MM.1S (cell line): Measurements from ENCODE around the gene ZNF282.

Experiments used
- DNase-seq: peaks from one replicate; pipeline ENCODE4 v3.0.0-alpha.2; 2015
- H2AFZ ChIP-seq: fragments of 300-600 bp; sonication (generic); 2 replicates; pipeline ENCODE4 v1.6.0; 2016; ENCODE audit warnings: antibody characterized with exemption, low read length
- H3F3A ChIP-seq: fragments of 300-600 bp; sonication (generic); 2 replicates; pipeline ENCODE4 v1.6.1; 2016; ENCODE audit warnings: mild to moderate bottlenecking, antibody characterized with exemption, low read length, moderate library complexity, mixed read lengths; ENCODE audit not compliant: insufficient read depth
- H3K27ac ChIP-seq: fragments of 300-600 bp; sonication (generic); 2 replicates; pipeline ENCODE4 v1.5.1; 2016; ENCODE audit warnings: mild to moderate bottlenecking, low read length
- H3K27me3 ChIP-seq: fragments of 300-600 bp; sonication (generic); replicated peaks from 2 replicates; pipeline ENCODE4 v1.6.0; 2016; ENCODE audit warnings: low read length; ENCODE audit not compliant: insufficient read depth
- H3K36me3 ChIP-seq: fragments of 300-600 bp; sonication (generic); replicated peaks from 2 replicates; pipeline ENCODE4 v1.6.1; 2016; ENCODE audit warnings: mild to moderate bottlenecking, low read length, mixed read lengths; ENCODE audit not compliant: insufficient read depth
- H3K4me1 ChIP-seq: fragments of 300-600 bp; sonication (generic); 2 replicates; pipeline ENCODE4 v1.6.1; 2016; ENCODE audit warnings: low read length, mixed read lengths
- H3K4me2 ChIP-seq: fragments of 300-600 bp; sonication (generic); 2 replicates; pipeline ENCODE4 v1.6.0; 2016; ENCODE audit warnings: low read depth, low read length
- H3K4me3 ChIP-seq: fragments of 300-600 bp; sonication (generic); 2 replicates; pipeline ENCODE4 v1.5.1; 2016; ENCODE audit warnings: low read length, mixed read lengths
- H3K79me2 ChIP-seq: fragments of 300-600 bp; sonication (generic); 2 replicates; pipeline ENCODE4 v1.6.1; 2016; ENCODE audit warnings: mixed run types, low read length, mixed read lengths
- H3K9ac ChIP-seq: fragments of 300-600 bp; sonication (generic); 2 replicates; pipeline ENCODE4 v1.6.1; 2016; ENCODE audit warnings: low read length, mixed read lengths
- H3K9me2 ChIP-seq: fragments of 300-600 bp; sonication (generic); replicated peaks from 2 replicates; pipeline ENCODE4 v1.6.1; 2016; ENCODE audit warnings: mild to moderate bottlenecking, low read length, mixed read lengths; ENCODE audit not compliant: insufficient read depth
- H3K9me3 ChIP-seq: fragments of 300-600 bp; sonication (generic); replicated peaks from 2 replicates; pipeline ENCODE4 v1.6.1; 2016; ENCODE audit warnings: mild to moderate bottlenecking, low read length, mixed read lengths; ENCODE audit not compliant: insufficient read depth
- H4K20me1 ChIP-seq: fragments of 300-600 bp; sonication (generic); 2 replicates; pipeline ENCODE4 v1.6.1; 2016; ENCODE audit warnings: mild to moderate bottlenecking, low read length, moderate library complexity, mixed read lengths; ENCODE audit not compliant: insufficient read depth
- CTCF ChIP-seq: fragments of 300-600 bp; sonication (generic); IDR thresholded peaks from 2 replicates; pipeline ENCODE4 v1.5.1; 2016; ENCODE audit warnings: antibody characterized with exemption, low read length, mixed read lengths
- EZH2 ChIP-seq: fragments of 300-600 bp; sonication (generic); optimal IDR thresholded peaks from 2 replicates; pipeline ENCODE3; 2017; ENCODE audit warnings: low read depth, mild to moderate bottlenecking, antibody characterized with exemption, low read length, mixed read lengths
- EZH2phosphoT487 ChIP-seq: fragments of 300-600 bp; sonication (generic); IDR thresholded peaks from 2 replicates; pipeline ENCODE4 v1.6.1; 2018; ENCODE audit warnings: antibody characterized with exemption, low read length

The ZNF282 gene

GRCh38 chr7:149216402-149216801, 21.1 kb downstream of the ZNF282 start:
- no peaks in the 10 kb centered on the region for H3K9me2 ChIP-seq
- TF ChIP-seq CTCF (no peak), EZH2 (no peak), EZH2phosphoT487 (no peak)
- H3K9ac ChIP-seq: no peak overlapping the region
- no peak overlapping the region for H3K4me2 ChIP-seq
- no peak for DNase-seq
- H3K9me3 ChIP-seq: no peaks in the 10 kb centered on the region
- no peak overlapping the region for H3K27ac ChIP-seq
- no peaks in the 10 kb centered on the region for H3F3A ChIP-seq
- no peak overlapping the region for H3K4me3 ChIP-seq
- H3K27me3 ChIP-seq: no peaks in the 10 kb centered on the region
- 0 out of 2 replicates have a peak, but pooled peaks cover 8% of the 10 kb centered on the region for H3K79me2 ChIP-seq
- H4K20me1 ChIP-seq: no peaks in the 10 kb centered on the region
- peaks cover 8% of the 10 kb centered on the region; the same call in 1 of the 2 replicates for H3K36me3 ChIP-seq
- H2AFZ ChIP-seq: no peak overlapping the region
- no peaks in the 10 kb centered on the region for H3K4me1 ChIP-seq

- Histone ChIP-seq H3K36me3 (peaks cover 8% of the 10 kb centered on the region; the same call in 1 of the 2 replicates), H3K9ac (no peak overlapping the region), H3K79me2 (0 out of 2 replicates have a peak, but pooled peaks cover 8% of the 10 kb centered on the region), H3K4me2 (no peak overlapping the region), H3K27me3 (no peaks in the 10 kb centered on the region), H3K9me2 (no peaks in the 10 kb centered on the region), H3K4me3 (no peak overlapping the region), H3K9me3 (no peaks in the 10 kb centered on the region), H3K27ac (no peak overlapping the region), H3F3A (no peaks in the 10 kb centered on the region), H3K4me1 (no peaks in the 10 kb centered on the region), H4K20me1 (no peaks in the 10 kb centered on the region), H2AFZ (no peak overlapping the region)
- TF ChIP-seq EZH2phosphoT487 (no peak), CTCF (no peak), EZH2 (no peak)
- no peak for DNase-seq
These were observed 22.2 kb downstream of the ZNF282 start for GRCh38 chr7:149217570-149217969.

GRCh38 chr7:149218469-149219420, 23.4 kb downstream of the ZNF282 start:
- H3K4me1 ChIP-seq: no peaks in the 10 kb centered on the region
- no peaks in the 10 kb centered on the region for H3K9me2 ChIP-seq
- no peak overlapping the region for H3K4me3 ChIP-seq
- H3K79me2 ChIP-seq: 0 out of 2 replicates have a peak, but pooled peaks cover 8% of the 10 kb centered on the region
- TF ChIP-seq EZH2phosphoT487: no peak
- TF ChIP-seq EZH2: no peak
- no peak for TF ChIP-seq CTCF
- H3K36me3 ChIP-seq: peaks cover 5% of the 10 kb centered on the region; the same call in 1 of the 2 replicates
- DNase-seq: no peak
- no peaks in the 10 kb centered on the region for H4K20me1 ChIP-seq
- H3K27me3 ChIP-seq: no peaks in the 10 kb centered on the region
- H3K27ac ChIP-seq: no peak overlapping the region
- H3K9me3 ChIP-seq: no peaks in the 10 kb centered on the region
- H3F3A ChIP-seq: no peaks in the 10 kb centered on the region
- no peak overlapping the region for H3K9ac ChIP-seq
- H2AFZ ChIP-seq: no peak overlapping the region
- no peak overlapping the region for H3K4me2 ChIP-seq
